ENCODE results near the gene LENEP. TPM values are rescaled to one million over a fixed set of nuclear protein-coding genes. Genes with fewer than 3 reads are reported as not detected.
A peak's percentile ranks its signal among the peaks of the same experiment; 100 is the strongest.

The LENEP gene
- total RNA-seq, 1 experiment from 2014 or later: 0.42 TPM

- no peak for DNase-seq (ENCODE audit: low read depth, low spot score)
- POLR2A ChIA-PET: interaction anchor here (0.9 to 2.5 kb wide), 7 partner anchors 12 to 29 kb away, joined by 3 to 22 read pairs (median 4); partner anchors contain the start of genes FLAD1 and SHC1
- CTCF ChIA-PET: interaction anchor here (1.0 to 2.6 kb wide), 19 partner anchors 10 to 555 kb away, joined by 3 to 25 read pairs (median 5); partner anchors contain the start of genes ADAM15, FLAD1, PBXIP1 and PYGO2
- TF ChIP-seq SP1 (IDR thresholded peaks at IDR 0.05; ENCODE audit: low read depth) (no peak), POLR2AphosphoS5 (IDR thresholded peaks at IDR 0.05; ENCODE audit: low read depth, low read length) (peak; percentile 34; the same call in 1 of the 2 replicates), ZFX (IDR thresholded peaks at IDR 0.05) (peak; percentile 71; the same call in 1 of the 2 replicates), CTCF (IDR thresholded peaks at IDR 0.05 in 2 of 3, conservative IDR thresholded peaks at IDR 0.05 in 1 of 3; ENCODE audit: borderline replicate concordance in 1 of 3, insufficient read depth in 1 of 3, low read depth in 2 of 3, low read length in 2 of 3) (no peak), POLR2A (IDR thresholded peaks at IDR 0.05; ENCODE audit: borderline replicate concordance, extremely low read depth, insufficient read depth, insufficient read length) (peak; percentile 49), YY1 (IDR thresholded peaks at IDR 0.05; ENCODE audit: extremely low read depth, insufficient replicate concordance, low read depth, low read length) (peak; percentile 2)
- H3K27ac ChIP-seq (ENCODE audit: low read depth, low read length): peak overlapping the region; percentile 99
- H3K36me3 ChIP-seq (ENCODE audit: control insufficient read depth in 1 of 2, insufficient read depth in 2 of 2, low read length in 2 of 2): no peaks in the 10 kb centered on the region
- H3K79me2 ChIP-seq (ENCODE audit: insufficient read depth, low read length): peaks cover 22% of the 10 kb centered on the region
- H3K4me1 ChIP-seq (ENCODE audit: control insufficient read depth in 1 of 2, insufficient read depth in 2 of 2, low read length in 2 of 2): peaks cover 28 to 60% of the 10 kb centered on the region in 2 experiments
- peak overlapping the region; percentile 91 for H3K9ac ChIP-seq (ENCODE audit: low read length)
- peak overlapping the region; percentile 96 for H3K4me2 ChIP-seq (ENCODE audit: low read length)
- H4K20me1 ChIP-seq (ENCODE audit: insufficient read depth): no peaks in the 10 kb centered on the region
- no peak for ATAC-seq
- no peaks in the 10 kb centered on the region for H3K9me3 ChIP-seq (ENCODE audit: control insufficient read depth in 1 of 2, insufficient read depth in 1 of 2, low read depth in 1 of 2, low read length in 2 of 2)
- RAD21 ChIA-PET (ENCODE audit: low non-redundant PET in 1 of 2, low total read pairs in 2 of 2, uncharacterized antibody in 2 of 2, unreplicated experiment in 2 of 2): interaction anchor here in 1 of 2 experiments (0.6 to 1.7 kb wide), 3 partner anchors 26 to 39 kb away, joined by 3 to 5 read pairs (median 4); partner anchors contain the start of gene PYGO2
- BruUV-seq (replicated peaks): TSS peak; percentile 46
- no peaks in the 10 kb centered on the region for H3K9me2 ChIP-seq (ENCODE audit: insufficient read depth)
- H3K27me3 ChIP-seq (ENCODE audit: insufficient read depth, low read length): no peaks in the 10 kb centered on the region
- H2AFZ ChIP-seq (ENCODE audit: low read depth, low read length, poor library complexity, severe bottlenecking): no peak overlapping the region
- intact Hi-C loops (cut with micrococcal nuclease): loop anchor here (2.0 to 5.0 kb wide), 3 partner anchors 37 to 441 kb away; partner anchors contain the start of genes ADAM15, PYGO2 and UBE2Q1
- peak overlapping the region; percentile 85 to 98 for H3K4me3 ChIP-seq (replicated peaks in 1 of 2; ENCODE audit: low read depth in 1 of 2, low read length in 2 of 2)
These were observed 6.4 kb downstream of the LENEP start for GRCh38 chr1:154999571-155000410.

Measured in HCT116 (cell line).